ENCODE results near the gene TRAF7. TPM values are rescaled to one million over a fixed set of nuclear protein-coding genes. Genes with fewer than 3 reads are reported as not detected.
A peak's percentile ranks its signal among the peaks of the same experiment; 100 is the strongest.

Gene TRAF7
- total RNA-seq, 2 donors from 2014 or later = 67.7 to 92.0 TPM

- DNase-seq (ENCODE audit: low spot score in 2 of 2) (no peak), ATAC-seq (no peak)
- Mint-ChIP-seq H3K27ac (peak overlapping the region; percentile 78 to 98), H3K9me3 (no peaks in the 10 kb centered on the region), H3K36me3 (peaks cover 31 to 39% of the 10 kb centered on the region in 2 donors)
Observed at GRCh38 chr16:2152695-2153506, 2.7 kb upstream of the TRAF7 start.

GRCh38 chr16:2154533-2155090 is 970 bp upstream of the TRAF7 start:
- DNase-seq (ENCODE audit: low spot score in 2 of 2) (no peak), ATAC-seq (no peak)
- no peaks in the 10 kb centered on the region for H3K9me3 Mint-ChIP-seq
- H3K27ac Mint-ChIP-seq = peak overlapping the region; percentile 78 to 98
- peaks cover 31 to 39% of the 10 kb centered on the region in 2 donors for H3K36me3 Mint-ChIP-seq

GRCh38 chr16:2155977-2156848 is 631 bp downstream of the TRAF7 start:
- H3K9me3 Mint-ChIP-seq = no peaks in the 10 kb centered on the region
- DNase-seq (ENCODE audit: low spot score in 2 of 2) (no peak), ATAC-seq (peak in 1 of 2 donors; percentile 0)
- H3K27ac Mint-ChIP-seq = peak overlapping the region; percentile 78 to 98
- H3K36me3 Mint-ChIP-seq = peaks cover 31 to 36% of the 10 kb centered on the region in 2 donors

- ATAC-seq = no peak
- no peak for DNase-seq (ENCODE audit: low spot score in 2 of 2)
- H3K27ac Mint-ChIP-seq = peak overlapping the region; percentile 78 to 98
- H3K36me3 Mint-ChIP-seq = peaks cover 31 to 33% of the 10 kb centered on the region in 2 donors
- H3K9me3 Mint-ChIP-seq = no peaks in the 10 kb centered on the region
Observed at GRCh38 chr16:2156849-2157224, 1.3 kb downstream of the TRAF7 start.

GRCh38 chr16:2157480-2158261 is 2.1 kb downstream of the TRAF7 start:
- Mint-ChIP-seq H3K36me3 (peaks cover 31 to 33% of the 10 kb centered on the region in 2 donors), H3K9me3 (no peaks in the 10 kb centered on the region), H3K27ac (peak overlapping the region; percentile 79 to 98)
- ATAC-seq (no peak), DNase-seq (ENCODE audit: low spot score in 2 of 2) (no peak)

GRCh38 chr16:2158262-2158638 is 2.7 kb downstream of the TRAF7 start:
- ATAC-seq = no peak

GRCh38 chr16:2159175-2159838 is 3.7 kb downstream of the TRAF7 start:
- DNase-seq (ENCODE audit: low spot score in 2 of 2) = no peak
- no peak for ATAC-seq
- Mint-ChIP-seq H3K27ac (peak overlapping the region; percentile 71 to 74), H3K9me3 (no peaks in the 10 kb centered on the region), H3K36me3 (peaks cover 19 to 31% of the 10 kb centered on the region in 2 donors)

More at GRCh38 chr16:2158262-2158638, 2.7 kb downstream of the TRAF7 start:
- H3K27ac Mint-ChIP-seq = peak overlapping the region; percentile 44 to 79
- H3K9me3 Mint-ChIP-seq = no peaks in the 10 kb centered on the region
- peaks cover 30 to 32% of the 10 kb centered on the region in 2 donors for H3K36me3 Mint-ChIP-seq
- no peak for DNase-seq (ENCODE audit: low spot score in 2 of 2)

GRCh38 chr16:2160915-2161551 is 5.5 kb downstream of the TRAF7 start:
- Mint-ChIP-seq H3K27ac (no peak overlapping the region), H3K9me3 (no peaks in the 10 kb centered on the region), H3K36me3 (peaks cover 5 to 20% of the 10 kb centered on the region in 2 donors)
- no peak for ATAC-seq
- DNase-seq (ENCODE audit: low spot score in 2 of 2) = no peak

- H3K36me3 Mint-ChIP-seq = peaks cover 0 to 19% of the 10 kb centered on the region in 2 donors
Observed at GRCh38 chr16:2161911-2162310, 6.3 kb downstream of the TRAF7 start.

GRCh38 chr16:2162676-2163118 is 7.1 kb downstream of the TRAF7 start:
- Mint-ChIP-seq H3K9me3 (no peaks in the 10 kb centered on the region), H3K27ac (no peak overlapping the region), H3K36me3 (peaks cover 0 to 19% of the 10 kb centered on the region in 2 donors)
- no peak for ATAC-seq
- DNase-seq (ENCODE audit: low spot score in 2 of 2) = no peak

More at GRCh38 chr16:2161911-2162310, 6.3 kb downstream of the TRAF7 start:
- Mint-ChIP-seq H3K27ac (peak overlapping the region in 1 of 2 donors; percentile 82), H3K9me3 (no peaks in the 10 kb centered on the region)
- ATAC-seq (no peak), DNase-seq (ENCODE audit: low spot score in 2 of 2) (no peak)

- H3K9me3 Mint-ChIP-seq = no peaks in the 10 kb centered on the region
- no peak overlapping the region for H3K27ac Mint-ChIP-seq
- ATAC-seq (peak in 1 of 2 donors; percentile 52), DNase-seq (ENCODE audit: low spot score in 2 of 2) (no peak)
- H3K36me3 Mint-ChIP-seq = peaks cover 0 to 19% of the 10 kb centered on the region in 2 donors
Observed at GRCh38 chr16:2163211-2163881, 7.8 kb downstream of the TRAF7 start.

- H3K27ac Mint-ChIP-seq = peak overlapping the region in 1 of 2 donors; percentile 87
- no peaks in the 10 kb centered on the region for H3K9me3 Mint-ChIP-seq
- DNase-seq (ENCODE audit: low spot score in 2 of 2) (no peak), ATAC-seq (no peak)
- H3K36me3 Mint-ChIP-seq = peaks cover 0 to 19% of the 10 kb centered on the region in 2 donors
Observed at GRCh38 chr16:2165861-2166260, 10.3 kb downstream of the TRAF7 start.

GRCh38 chr16:2166263-2167067 is 10.9 kb downstream of the TRAF7 start:
- H3K27ac Mint-ChIP-seq = peak overlapping the region in 1 of 2 donors; percentile 87
- no peaks in the 10 kb centered on the region for H3K9me3 Mint-ChIP-seq
- ATAC-seq (no peak), DNase-seq (ENCODE audit: low spot score in 2 of 2) (no peak)
- H3K36me3 Mint-ChIP-seq = peaks cover 0 to 19% of the 10 kb centered on the region in 2 donors

- peak overlapping the region in 1 of 2 donors; percentile 84 for H3K27ac Mint-ChIP-seq
- peaks cover 0 to 19% of the 10 kb centered on the region in 2 donors for H3K36me3 Mint-ChIP-seq
- DNase-seq (ENCODE audit: low spot score in 2 of 2) (no peak), ATAC-seq (no peak)
- H3K9me3 Mint-ChIP-seq = no peaks in the 10 kb centered on the region
Observed at GRCh38 chr16:2167068-2167638, 11.6 kb downstream of the TRAF7 start.
